IMR-90 (cell line): Measurements from ENCODE around the gene ALK. TPM values are rescaled to one million over a fixed set of nuclear protein-coding genes. Genes with fewer than 3 reads are reported as not detected.

Experiments
- ATAC-seq: fragments of 200-7000 bp; cut with Tn5 transposase; 2 replicates; pipeline ENCODE4 v1.9.1; 2020; ENCODE audit warnings: low read depth, mild to moderate bottlenecking, moderate library complexity
- BruUV-seq: library from RNA; stranded (reverse); fragments of 400-500 nt; replicated peaks from 2 replicates; lab custom pipeline; 2021; lab: Mats Ljungman, UMichigan
- CTCF ChIA-PET: fragments of 300-600 bp; formaldehyde crosslinking; extraction: SDS; loops from one replicate; lab custom pipeline; 2021; ENCODE audit warnings: antibody characterized with exemption; lab: Yijun Ruan, JAX
- POLR2A ChIA-PET: fragments of 300-600 bp; sonication (Branson Sonifier 250); formaldehyde crosslinking; loops from one replicate; lab custom pipeline; 2022; ENCODE audit warnings: antibody characterized with exemption; ENCODE audit not compliant: unreplicated experiment; lab: Charles Lee
- DNase-seq: peaks from one replicate; pipeline ENCODE4 v3.0.0; 2013
- H2AFZ ChIP-seq: replicated peaks from 2 replicates; pipeline ENCODE3; 2013; ENCODE audit warnings: low read length, mild to moderate bottlenecking; ENCODE audit not compliant: poor library complexity
- H2AK5ac ChIP-seq: 2 replicates; pipeline ENCODE4 v1.6.1; 2013; ENCODE audit warnings: low read depth, low read length, inconsistent platforms
- H2AK9ac ChIP-seq: replicated peaks from 2 replicates; pipeline ENCODE3; 2013; ENCODE audit warnings: mild to moderate bottlenecking, low read depth, low read length, moderate library complexity; ENCODE audit not compliant: poor library complexity
- H2BK120ac ChIP-seq: 2 replicates; pipeline ENCODE4 v1.6.1; 2013; ENCODE audit warnings: low read depth, low read length, inconsistent platforms
- H2BK15ac ChIP-seq: 3 replicates; pipeline ENCODE4 v1.6.1; 2013; ENCODE audit warnings: low read depth, low read length, inconsistent platforms
- H2BK20ac ChIP-seq: 2 replicates; pipeline ENCODE4 v1.6.1; 2013; ENCODE audit warnings: low read depth, mild to moderate bottlenecking, inconsistent platforms, low read length, moderate library complexity
- H2BK5ac ChIP-seq: 2 replicates; pipeline ENCODE4 v1.6.1; 2013; ENCODE audit warnings: mild to moderate bottlenecking, low read depth, low read length, inconsistent platforms; ENCODE audit not compliant: poor library complexity, severe bottlenecking
- H3K14ac ChIP-seq: replicated peaks from 2 replicates; pipeline ENCODE4 v1.6.1; 2013; ENCODE audit warnings: low read depth, low read length, inconsistent platforms
- H3K18ac ChIP-seq: 2 replicates; pipeline ENCODE4 v1.6.1; 2013; ENCODE audit warnings: low read depth, low read length, control low read depth
- H3K23ac ChIP-seq: 2 replicates; pipeline ENCODE4 v1.6.1; 2013; ENCODE audit warnings: low read depth, low read length, inconsistent platforms
- H3K27ac ChIP-seq: 2 replicates; pipeline ENCODE4 v1.5.1; 2013; ENCODE audit warnings: mild to moderate bottlenecking, control low read depth, low read length; ENCODE audit not compliant: insufficient read depth
- H3K27me3 ChIP-seq: 2 replicates; pipeline ENCODE4 v1.6.1; 2013; ENCODE audit warnings: low read length; ENCODE audit not compliant: control insufficient read depth, insufficient read depth
- H3K36me3 ChIP-seq: 2 replicates; pipeline ENCODE4 v1.6.1; 2013; ENCODE audit warnings: low read length, mixed read lengths; ENCODE audit not compliant: control insufficient read depth, insufficient read depth
- H3K4ac ChIP-seq: 2 replicates; pipeline ENCODE4 v1.6.1; 2013; ENCODE audit warnings: low read depth, low read length, inconsistent platforms
- H3K4me1 ChIP-seq: 2 replicates; pipeline ENCODE4 v1.6.1; 2013; ENCODE audit warnings: low read length, mixed read lengths; ENCODE audit not compliant: control insufficient read depth, insufficient read depth
- H3K4me2 ChIP-seq: 2 replicates; pipeline ENCODE4 v1.6.1; 2013; ENCODE audit warnings: low read depth, mild to moderate bottlenecking, control low read depth, low read length, moderate library complexity
- H3K4me3 ChIP-seq: 2 replicates; pipeline ENCODE4 v1.5.1; 2013; ENCODE audit warnings: low read depth, mild to moderate bottlenecking, control low read depth, low read length, moderate library complexity; ENCODE audit not compliant: insufficient read depth
- H3K56ac ChIP-seq: 2 replicates; pipeline ENCODE4 v1.6.1; 2013; ENCODE audit warnings: low read length, inconsistent platforms; ENCODE audit not compliant: insufficient read depth; ENCODE audit errors: extremely low read depth
- H3K79me1 ChIP-seq, 2 experiments: 2 replicates each; pipeline ENCODE4 v1.6.1; 2013; ENCODE audit warnings: low read length in 2 of 2, inconsistent platforms in 1 of 2, low read depth in 1 of 2
- H3K9ac ChIP-seq: 2 replicates; pipeline ENCODE4 v1.6.1; 2013; ENCODE audit warnings: low read depth, low read length, control low read depth
- H3K9me1 ChIP-seq: 2 replicates; pipeline ENCODE4 v1.6.1; 2013; ENCODE audit warnings: low read length, inconsistent platforms; ENCODE audit not compliant: insufficient read depth
- H3K9me3 ChIP-seq: 2 replicates; pipeline ENCODE4 v1.6.1; 2013; ENCODE audit warnings: low read length; ENCODE audit not compliant: control insufficient read depth, insufficient read depth
- H4K20me1 ChIP-seq: 2 replicates; pipeline ENCODE4 v1.6.1; 2013; ENCODE audit warnings: low read length, inconsistent platforms; ENCODE audit not compliant: insufficient read depth
- H4K5ac ChIP-seq: 2 replicates; pipeline ENCODE4 v1.6.1; 2013; ENCODE audit warnings: mild to moderate bottlenecking, low read depth, low read length, control low read depth
- H4K8ac ChIP-seq, 2 experiments: 2 replicates each; pipeline ENCODE4 v1.6.1; 2013; ENCODE audit warnings: low read depth in 2 of 2, low read length in 2 of 2, control low read depth in 1 of 2, inconsistent platforms in 1 of 2
- H4K91ac ChIP-seq: 2 replicates; pipeline ENCODE4 v1.6.1; 2013; ENCODE audit warnings: low read depth, low read length, inconsistent platforms; ENCODE audit not compliant: insufficient read depth
- MAFK ChIP-seq: IDR thresholded peaks from 2 replicates; pipeline ENCODE4 v1.6.1; 2012; ENCODE audit warnings: low read depth, low read length, improper control_type of control experiment
- RCOR1 ChIP-seq: IDR thresholded peaks from 2 replicates; pipeline ENCODE4 v1.6.1; 2012; ENCODE audit warnings: mild to moderate bottlenecking, low read length, improper control_type of control experiment; ENCODE audit not compliant: insufficient replicate concordance
- WGBS, 2 experiments: methylation state at CpG; one replicate each; pipeline versions ENCODE4 v1.1.5 to v1.1.7; 2013; ENCODE audit warnings: missing lambda C conversion rate in 2 of 2; ENCODE audit not compliant: insufficient read length in 1 of 2; ENCODE audit errors: extremely low coverage in 2 of 2; 5-methylcytosine and 5-hydroxymethylcytosine counted together
- dilution Hi-C: fragments of 300-500 bp; cut with HindIII; formaldehyde crosslinking; loops from one replicate; pipeline ENCODE4 v1.14.3; 2018; ENCODE audit warnings: low sequenced_read_pairs; ENCODE audit not compliant: unreplicated experiment
- in situ Hi-C: fragments of 300-500 bp; cut with MboI; formaldehyde crosslinking; loops from 3 replicates; pipeline ENCODE4 v1.14.3; 2019; ENCODE audit warnings: low sequenced_read_pairs, inconsistent platforms, mixed read lengths
- intact Hi-C: fragments of 100-400 bp; cut with micrococcal nuclease; formaldehyde crosslinking; loops from 2 replicates; pipeline ENCODE4 v1.10.0; 2022
- polyA plus RNA-seq, 3 experiments: library from polyadenylated mRNA; depleted of rRNA; stranded (reverse); fragments of >200 nt; gene quantifications; 2 replicates each; pipeline ENCODE4 v1.2.3, GENCODE V29; 2012; ENCODE audit warnings: low replicate concordance in 1 of 3
- total RNA-seq: library from RNA; depleted of rRNA; stranded (reverse); fragments of >200 nt; gene quantifications from 2 replicates; pipeline ENCODE4 v1.2.3, GENCODE V29; 2012

ALK gene
- total and polyA plus RNA-seq, 2 of the 4 experiments (the other 2 are of a cell fraction), result not detected

DNA sequence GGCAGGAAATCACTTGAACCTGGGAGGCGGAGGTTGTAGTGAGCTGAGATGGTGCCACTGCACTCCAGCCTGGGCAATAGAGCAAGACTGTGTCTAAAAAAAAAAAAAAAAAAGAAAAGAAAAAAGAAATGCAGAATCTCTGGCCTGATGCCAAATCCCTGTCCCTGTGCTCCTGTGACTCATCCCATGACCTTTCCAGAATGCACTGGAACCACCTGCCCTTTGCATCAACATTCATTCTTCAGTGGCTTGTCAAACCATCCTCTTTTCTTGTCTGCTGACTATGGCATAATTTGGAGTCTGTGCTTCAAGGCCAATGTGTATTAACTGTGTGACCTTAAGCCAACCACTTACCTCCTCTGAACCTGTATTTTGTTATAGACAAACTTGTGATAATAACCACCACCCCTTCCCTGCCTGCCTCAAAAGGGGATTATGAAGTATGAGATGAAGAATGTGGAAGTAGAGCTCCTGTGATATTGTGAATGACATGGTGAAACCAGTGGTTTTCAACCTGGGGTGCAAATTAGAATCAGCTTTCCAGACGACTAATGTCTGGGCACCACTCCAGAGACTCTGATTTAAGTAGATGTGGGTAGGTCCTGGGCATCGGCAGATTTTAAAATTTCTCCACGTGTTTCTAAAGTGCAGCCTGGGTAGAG, 616.9 kb downstream of the ALK start:
- Histone ChIP-seq H3K9me1 (no peaks in the 10 kb centered on the region; the same call in 1 of the 2 replicates), H3K14ac (no peak overlapping the region), H4K5ac (no peak overlapping the region), H4K91ac (no peak overlapping the region), H2BK5ac (no peak overlapping the region), H3K9ac (no peak overlapping the region), H4K20me1 (no peaks in the 10 kb centered on the region), H3K36me3 (no peaks in the 10 kb centered on the region), H3K4me3 (no peak overlapping the region), H2AK9ac (no peak overlapping the region), H3K9me3 (no peaks in the 10 kb centered on the region), H2BK15ac (no peak overlapping the region), H2BK120ac (no peak overlapping the region), H3K23ac (no peak overlapping the region), H3K4me2 (no peak overlapping the region), H3K18ac (no peak overlapping the region), H3K4ac (no peak overlapping the region), H4K8ac (no peak overlapping the region), H3K56ac (no peak overlapping the region), H3K4me1 (no peaks in the 10 kb centered on the region), H2AFZ (no peak overlapping the region), H2AK5ac (no peak overlapping the region), H2BK20ac (no peak overlapping the region), H3K27me3 (peaks cover 2% of the 10 kb centered on the region; the same call in 1 of the 2 replicates), H3K79me1 (no peaks in the 10 kb centered on the region), H3K27ac (no peak overlapping the region)
- no TSS peak for BruUV-seq
- CTCF ChIA-PET, result interaction anchor here (0.7 kb wide), 1 partner anchor 511 kb away, joined by 3 read pairs; no protein-coding TSS in a partner anchor
- in situ Hi-C loops, result loop anchor here (25.0 kb wide), 1 partner anchor 533 kb away; no protein-coding TSS in a partner anchor
- DNase-seq (no peak), ATAC-seq (no peak)
- TF ChIP-seq RCOR1 (no peak), MAFK (peak; percentile 14; the same call in 1 of the 2 replicates)
- intact Hi-C loops, result no loop called here
- dilution Hi-C loops, result no loop called here
- POLR2A ChIA-PET, result no interaction called here
- no CpG with 5 or more reads among the region's 4 CpGs for WGBS, 2 experiments
